PC-9 (cell line): ENCODE results near the gene CRYBG1.

ENCODE experiments used
- EZH2 ChIP-seq: fragments of 200-600 bp; sonication (generic); IDR thresholded peaks from 2 replicates; pipeline ENCODE4 v1.8.0; 2017; ENCODE audit warnings: antibody characterized with exemption, low read depth
- TF ChIP-seq, protein P1 (sequence below): fragments of 200-600 bp; sonication (generic); conservative IDR thresholded peaks from 2 replicates; pipeline ENCODE4 v1.6.1; 2017; ENCODE audit warnings: mixed run types, antibody characterized with exemption, mild to moderate bottlenecking, moderate library complexity

DNA sequence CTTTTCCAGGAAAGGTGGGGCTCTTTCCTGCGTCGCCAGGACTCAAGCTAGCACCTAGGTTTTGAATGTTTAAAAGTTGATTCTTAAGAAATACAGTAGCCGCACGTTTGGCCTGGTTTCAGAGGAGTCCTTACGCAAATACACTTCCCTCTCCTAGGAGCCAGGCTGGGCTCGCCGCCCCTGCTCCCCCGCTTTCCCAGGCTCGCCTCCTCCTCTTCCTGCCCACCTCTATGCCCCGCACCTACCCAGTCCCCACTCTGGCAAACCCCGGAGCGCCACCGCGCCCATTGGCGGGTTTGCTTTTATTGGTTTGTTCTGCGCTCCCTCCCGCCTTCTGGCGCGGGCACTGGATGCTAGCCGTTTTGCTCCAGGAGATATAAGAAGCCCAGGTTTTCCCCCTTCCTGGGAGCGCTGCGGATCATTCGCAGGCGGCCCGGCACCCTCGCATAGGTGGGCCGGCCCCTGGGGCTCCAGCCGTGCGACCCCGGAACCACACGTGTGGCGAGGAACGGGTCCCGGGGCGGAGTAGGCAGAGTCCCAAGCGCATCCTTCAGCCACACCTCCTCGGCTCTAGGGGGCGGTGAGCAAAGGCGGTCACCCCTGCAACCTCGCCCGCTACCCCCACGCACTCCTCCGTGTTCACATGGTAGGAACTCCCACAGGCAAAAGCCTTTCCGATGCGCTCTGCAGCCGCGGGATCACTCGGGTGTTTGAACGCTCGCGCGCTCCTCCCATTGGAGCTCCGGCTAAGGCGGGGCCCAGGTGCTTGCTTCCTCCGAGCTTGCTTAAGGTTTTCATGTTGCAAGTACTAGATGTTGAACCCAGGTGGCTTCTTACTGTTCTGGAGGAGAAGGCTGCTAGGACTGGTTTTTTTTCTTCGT, 149.8 kb downstream of the CRYBG1 start:
- TF ChIP-seq, protein P1, sequence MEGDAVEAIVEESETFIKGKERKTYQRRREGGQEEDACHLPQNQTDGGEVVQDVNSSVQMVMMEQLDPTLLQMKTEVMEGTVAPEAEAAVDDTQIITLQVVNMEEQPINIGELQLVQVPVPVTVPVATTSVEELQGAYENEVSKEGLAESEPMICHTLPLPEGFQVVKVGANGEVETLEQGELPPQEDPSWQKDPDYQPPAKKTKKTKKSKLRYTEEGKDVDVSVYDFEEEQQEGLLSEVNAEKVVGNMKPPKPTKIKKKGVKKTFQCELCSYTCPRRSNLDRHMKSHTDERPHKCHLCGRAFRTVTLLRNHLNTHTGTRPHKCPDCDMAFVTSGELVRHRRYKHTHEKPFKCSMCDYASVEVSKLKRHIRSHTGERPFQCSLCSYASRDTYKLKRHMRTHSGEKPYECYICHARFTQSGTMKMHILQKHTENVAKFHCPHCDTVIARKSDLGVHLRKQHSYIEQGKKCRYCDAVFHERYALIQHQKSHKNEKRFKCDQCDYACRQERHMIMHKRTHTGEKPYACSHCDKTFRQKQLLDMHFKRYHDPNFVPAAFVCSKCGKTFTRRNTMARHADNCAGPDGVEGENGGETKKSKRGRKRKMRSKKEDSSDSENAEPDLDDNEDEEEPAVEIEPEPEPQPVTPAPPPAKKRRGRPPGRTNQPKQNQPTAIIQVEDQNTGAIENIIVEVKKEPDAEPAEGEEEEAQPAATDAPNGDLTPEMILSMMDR: no peak
- no peak for TF ChIP-seq EZH2
